Cortex of kidney (tissue), 1 donor: ENCODE data around the gene CPAMD8.

Experiments used
- DNase-seq: peaks from one replicate; lab custom pipeline; 2025; lab: John Stamatoyannopoulos, UW

CPAMD8 gene

GRCh38 chr19:16920816-16921529 is 105.6 kb downstream of the CPAMD8 start:
- DNase-seq = no peak

DNA sequence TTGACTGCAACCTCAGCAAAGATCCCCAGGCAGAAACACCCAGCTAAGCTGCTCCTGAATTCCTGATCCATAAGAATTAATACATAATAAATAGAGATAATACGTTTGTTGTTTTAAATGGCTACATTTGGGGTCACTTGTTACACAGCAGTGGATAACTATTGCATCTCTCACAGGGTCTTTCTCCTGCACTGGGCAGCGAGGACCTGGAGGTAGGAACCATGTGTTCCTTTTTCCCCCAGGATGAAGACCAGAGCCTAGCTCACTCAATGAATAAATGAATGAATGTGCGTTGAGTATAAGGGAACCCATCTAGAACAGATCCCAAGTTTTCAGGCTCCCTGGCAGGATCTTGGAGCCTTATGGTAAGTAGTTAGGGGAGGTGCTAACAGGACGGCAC is 107.1 kb downstream of the CPAMD8 start:
- no peak for DNase-seq

- DNase-seq = no peak
Measured at GRCh38 chr19:16917401-16917800, 109.2 kb downstream of the CPAMD8 start.

DNA sequence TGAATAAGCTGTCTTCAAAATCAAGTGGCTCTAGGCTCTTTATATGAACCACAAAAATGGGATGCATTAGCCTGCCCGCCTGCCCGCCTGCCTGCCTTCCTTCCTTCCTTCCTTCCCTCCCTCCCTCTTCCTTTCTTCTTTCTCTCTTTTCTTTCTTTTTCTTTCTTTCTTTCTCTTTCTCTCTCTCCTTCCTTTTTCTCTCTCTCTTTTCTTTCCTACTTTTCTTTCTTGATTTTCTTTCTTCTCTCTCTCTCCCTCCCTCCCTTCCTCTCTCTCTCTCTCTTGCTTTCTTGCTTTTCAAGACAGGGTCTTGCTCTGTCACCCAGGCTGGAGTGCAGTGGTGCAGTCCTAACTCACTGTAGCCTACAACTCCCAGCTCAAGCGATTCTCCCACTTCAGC is 110.9 kb downstream of the CPAMD8 start:
- DNase-seq = no peak

- DNase-seq = no peak
Measured at GRCh38 chr19:16915135-16915534, 111.5 kb downstream of the CPAMD8 start.

DNA sequence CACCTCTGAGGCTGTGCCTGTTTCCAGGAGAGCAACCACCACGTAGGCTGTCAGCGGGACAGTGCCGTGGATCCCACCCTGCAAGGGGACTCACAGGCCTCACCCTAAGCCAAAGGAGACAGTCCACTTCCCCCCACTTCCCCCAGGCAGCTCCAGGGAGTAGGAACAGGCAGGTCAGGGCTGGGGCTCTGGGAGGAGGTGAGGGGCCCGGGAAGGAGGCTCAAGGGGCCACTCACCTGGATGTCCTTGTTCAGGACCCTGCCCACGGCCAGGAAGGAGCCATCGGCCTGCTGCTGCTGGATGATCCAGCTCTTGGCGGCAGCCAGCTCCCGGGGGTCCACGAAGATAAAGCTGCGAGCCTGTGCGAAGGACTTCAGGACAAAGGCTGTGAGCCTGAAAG is 112.2 kb downstream of the CPAMD8 start:
- no peak for DNase-seq

DNA sequence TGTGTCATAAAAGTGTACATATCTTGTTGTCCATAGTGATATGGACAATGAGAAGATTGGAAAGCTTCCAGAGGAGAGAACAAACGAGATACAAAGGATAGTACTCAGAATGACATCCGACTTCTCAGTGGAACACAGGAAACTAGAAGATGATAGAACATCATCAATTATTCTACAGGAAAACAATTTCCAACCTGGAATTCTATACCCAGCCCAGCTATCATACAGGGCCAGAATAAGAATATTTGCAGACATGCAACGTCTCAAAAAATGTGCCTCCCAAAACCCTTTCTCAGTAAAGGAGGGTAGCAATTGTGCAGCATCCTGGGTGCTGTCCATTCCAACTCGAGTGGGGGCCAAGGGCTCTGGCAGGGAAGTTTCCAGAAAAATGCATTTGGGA is 113.8 kb downstream of the CPAMD8 start:
- DNase-seq = no peak

GRCh38 chr19:16911046-16911445 is 115.6 kb downstream of the CPAMD8 start:
- no peak for DNase-seq

- no peak for DNase-seq
Measured at GRCh38 chr19:16908759-16909158, 117.9 kb downstream of the CPAMD8 start.

GRCh38 chr19:16904599-16904998 is 122.0 kb downstream of the CPAMD8 start:
- no peak for DNase-seq

DNA sequence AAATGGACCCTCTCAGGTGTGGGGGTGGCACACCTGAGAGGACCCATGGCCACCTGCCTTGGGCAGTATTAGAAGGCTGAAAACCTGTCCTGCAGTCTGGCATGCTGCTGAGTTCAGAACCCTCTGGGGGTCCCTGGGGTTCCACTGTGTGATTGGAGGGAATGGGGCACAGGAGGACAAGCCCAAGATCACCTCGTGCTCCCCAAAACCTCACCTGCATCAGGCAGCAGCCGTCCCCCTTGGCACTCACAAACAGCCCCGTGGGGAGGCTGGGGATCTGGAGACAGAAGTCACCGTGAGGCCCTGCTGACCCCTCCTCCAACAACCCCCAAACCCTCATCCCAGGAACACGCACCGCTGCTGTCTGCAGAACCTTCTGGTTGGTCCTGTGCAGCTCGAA is 123.3 kb downstream of the CPAMD8 start:
- no peak for DNase-seq

GRCh38 chr19:16902545-16902944 is 124.1 kb downstream of the CPAMD8 start:
- DNase-seq = no peak

DNA sequence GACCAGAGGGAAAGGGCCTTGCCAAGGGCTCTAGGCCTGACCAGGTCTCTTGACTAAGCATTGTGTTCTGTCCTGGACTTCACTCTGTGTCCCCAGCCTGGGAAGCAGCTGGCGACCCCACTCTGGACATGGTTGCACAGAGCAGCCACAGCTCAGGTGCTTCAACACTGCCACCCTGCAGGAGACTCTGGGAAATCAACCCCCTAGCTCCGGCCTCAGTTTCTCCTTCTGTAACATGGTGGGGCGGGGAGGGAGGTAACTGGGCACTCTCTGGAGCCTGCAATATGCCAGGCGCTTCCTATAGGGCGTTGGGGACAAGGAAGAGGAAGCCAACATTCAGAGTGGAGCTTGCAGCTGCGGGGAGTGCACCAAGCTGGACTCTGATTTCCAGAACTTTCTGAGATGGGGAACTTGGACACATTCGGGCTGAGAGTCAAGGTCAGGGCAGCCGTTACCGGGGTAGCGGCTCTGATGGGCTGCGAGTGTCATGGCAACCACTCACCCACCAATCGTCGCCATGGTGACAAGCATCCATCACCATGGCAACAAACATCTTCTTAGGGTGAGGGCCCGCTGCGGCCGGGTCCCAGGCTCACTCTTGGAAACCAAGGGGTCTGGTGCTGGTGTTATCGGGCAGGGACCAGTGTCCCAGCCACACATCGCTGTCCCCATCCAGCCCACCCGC is 125.0 kb downstream of the CPAMD8 start:
- no peak for DNase-seq

GRCh38 chr19:16899566-16900075 is 127.0 kb downstream of the CPAMD8 start:
- DNase-seq = no peak

DNA sequence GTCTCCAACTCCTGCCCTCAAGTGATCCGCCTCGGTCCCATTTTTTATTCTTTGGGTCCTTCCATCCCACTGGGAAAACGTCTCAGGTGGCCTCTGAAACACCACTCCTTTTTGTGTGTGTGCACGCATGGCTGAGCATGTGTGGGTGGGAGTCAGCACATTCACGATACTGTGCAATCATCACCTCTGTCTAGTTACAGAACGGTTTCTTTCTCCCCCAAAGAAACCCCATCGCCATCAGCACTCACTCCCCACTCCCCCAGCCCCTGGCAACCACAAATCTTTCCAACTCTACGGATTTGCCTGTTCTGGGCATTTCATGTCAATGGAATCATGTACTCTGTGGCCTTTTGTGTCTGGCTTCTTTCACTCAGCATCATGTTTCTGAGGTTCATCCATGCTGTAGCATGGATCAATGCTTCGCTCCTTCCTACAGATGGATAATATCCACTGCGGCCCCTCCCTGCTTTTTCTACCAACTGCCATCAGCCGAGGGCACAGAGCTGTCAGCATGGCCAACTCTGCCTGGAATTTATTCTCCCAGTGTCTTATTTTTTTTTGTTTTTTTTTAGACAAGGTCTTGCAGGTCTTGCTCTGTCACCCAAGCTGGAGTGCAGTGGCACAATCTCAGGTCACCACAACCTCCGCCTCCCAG is 128.1 kb downstream of the CPAMD8 start:
- no peak for DNase-seq

GRCh38 chr19:16897856-16898161 is 128.8 kb downstream of the CPAMD8 start:
- DNase-seq = no peak

- DNase-seq = no peak
Measured at GRCh38 chr19:16897029-16897855, 129.4 kb downstream of the CPAMD8 start.

- no peak for DNase-seq
Measured at GRCh38 chr19:16896146-16897028, 130.2 kb downstream of the CPAMD8 start.

DNA sequence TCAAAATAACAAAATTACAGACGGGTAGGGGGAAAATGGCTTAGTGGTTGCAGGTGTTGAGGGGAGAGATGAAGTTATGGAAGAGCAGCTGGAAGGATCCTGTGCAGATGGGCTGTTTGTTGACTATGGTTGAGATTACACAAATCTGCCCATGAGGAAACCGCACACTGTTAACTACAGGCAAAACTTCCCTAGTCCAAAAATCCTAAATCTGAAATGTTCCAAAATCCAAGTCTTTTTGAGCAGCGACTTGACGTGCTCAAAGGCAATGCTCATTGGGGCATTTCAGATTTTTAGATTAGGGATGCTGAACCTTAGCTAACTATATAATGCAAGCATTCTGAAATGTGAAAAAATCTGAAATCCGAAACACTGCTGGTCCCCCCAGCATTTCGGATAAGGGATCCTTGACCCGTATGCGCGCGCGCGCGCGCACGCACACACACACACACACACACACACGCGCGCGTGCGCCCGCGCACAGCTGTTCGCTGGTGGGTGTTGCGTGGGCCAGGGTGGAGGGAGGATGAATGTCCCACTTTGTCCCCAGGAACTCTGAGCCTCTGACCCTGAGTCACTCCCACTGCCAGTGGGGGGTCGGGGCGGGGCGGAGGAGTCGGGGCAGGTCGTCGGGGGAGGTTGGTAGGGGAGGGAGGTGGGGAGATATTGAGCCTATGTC is 131.0 kb downstream of the CPAMD8 start:
- DNase-seq = no peak

GRCh38 chr19:16894080-16894479 is 132.5 kb downstream of the CPAMD8 start:
- no peak for DNase-seq

- DNase-seq = no peak
Measured at GRCh38 chr19:16893686-16893989, 133.0 kb downstream of the CPAMD8 start.
